RWPE2 (cell line): ENCODE measurements around the gene DECR2.

Experiments
- ATAC-seq: fragments of 200-7000 bp; cut with Tn5 transposase; 3 replicates; pipeline ENCODE4 v1.9.1; 2021; ENCODE audit warnings: low read depth
- DNase-seq: peaks from one replicate; pipeline ENCODE4 v3.0.0-alpha.2; 2020; ENCODE audit warnings: low spot score
- H3K27ac ChIP-seq: fragments of 450-650 bp; 2 replicates; pipeline ENCODE4 v1.5.1; 2017; ENCODE audit warnings: mild to moderate bottlenecking; ENCODE audit not compliant: poor library complexity, severe bottlenecking
- H3K27me3 ChIP-seq: fragments of 250-450 bp; sonication (Bioruptor Pico); 2 replicates; pipeline ENCODE4 v1.5.1; 2021; ENCODE audit warnings: mild to moderate bottlenecking, moderate library complexity; ENCODE audit not compliant: insufficient read depth, poor library complexity, severe bottlenecking
- H3K36me3 ChIP-seq: fragments of 250-450 bp; sonication (Bioruptor Pico); 2 replicates; pipeline ENCODE4 v1.5.1; 2020; ENCODE audit warnings: low read depth, mild to moderate bottlenecking, moderate library complexity
- H3K4me1 ChIP-seq: fragments of 250-450 bp; sonication (Bioruptor Pico); 2 replicates; pipeline ENCODE4 v1.5.1; 2021; ENCODE audit warnings: mild to moderate bottlenecking, moderate library complexity; ENCODE audit not compliant: insufficient read depth, poor library complexity, severe bottlenecking
- H3K4me3 ChIP-seq: fragments of 250-450 bp; sonication (Bioruptor Pico); 2 replicates; pipeline ENCODE4 v1.5.1; 2021; ENCODE audit warnings: mild to moderate bottlenecking, moderate library complexity; ENCODE audit not compliant: severe bottlenecking
- H3K9me3 ChIP-seq: fragments of 250-450 bp; sonication (Bioruptor Pico); 2 replicates; pipeline ENCODE4 v1.5.1; 2021; ENCODE audit warnings: mild to moderate bottlenecking, moderate library complexity; ENCODE audit not compliant: severe bottlenecking
- TF ChIP-seq, protein P1 (sequence below): fragments of 450-650 bp; IDR thresholded peaks from one replicate; pipeline ENCODE4 v1.5.1; 2017; ENCODE audit warnings: mild to moderate bottlenecking, moderate library complexity; ENCODE audit not compliant: poor library complexity, severe bottlenecking

DECR2 gene

DNA sequence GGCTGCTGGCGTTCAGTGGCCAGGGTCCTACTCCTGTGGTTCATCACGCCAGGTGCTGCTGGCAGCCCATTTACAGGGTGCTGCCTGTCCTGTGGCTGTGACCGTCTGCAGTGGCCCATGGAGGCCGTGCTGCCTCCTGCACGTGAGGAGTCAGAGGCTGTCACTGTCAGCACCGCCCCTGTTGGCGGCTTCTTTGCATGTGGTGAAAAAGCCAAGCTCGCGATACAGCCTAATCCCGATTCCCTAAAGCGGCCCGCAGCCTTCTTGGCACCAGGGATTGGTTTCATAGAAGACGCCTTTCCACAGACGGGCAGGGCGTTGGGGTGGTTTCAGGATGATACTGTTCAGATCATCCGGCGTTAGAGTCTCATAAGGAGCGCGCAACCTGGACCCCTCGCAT, 59.1 kb downstream of the DECR2 start:
- Histone ChIP-seq H3K27ac (no peak overlapping the region), H3K4me3 (no peak overlapping the region), H3K27me3 (no peaks in the 10 kb centered on the region), H3K4me1 (no peaks in the 10 kb centered on the region), H3K36me3 (peaks cover 9% of the 10 kb centered on the region), H3K9me3 (no peaks in the 10 kb centered on the region)
- no peak for DNase-seq
- ATAC-seq = no peak
- TF ChIP-seq, protein P1, sequence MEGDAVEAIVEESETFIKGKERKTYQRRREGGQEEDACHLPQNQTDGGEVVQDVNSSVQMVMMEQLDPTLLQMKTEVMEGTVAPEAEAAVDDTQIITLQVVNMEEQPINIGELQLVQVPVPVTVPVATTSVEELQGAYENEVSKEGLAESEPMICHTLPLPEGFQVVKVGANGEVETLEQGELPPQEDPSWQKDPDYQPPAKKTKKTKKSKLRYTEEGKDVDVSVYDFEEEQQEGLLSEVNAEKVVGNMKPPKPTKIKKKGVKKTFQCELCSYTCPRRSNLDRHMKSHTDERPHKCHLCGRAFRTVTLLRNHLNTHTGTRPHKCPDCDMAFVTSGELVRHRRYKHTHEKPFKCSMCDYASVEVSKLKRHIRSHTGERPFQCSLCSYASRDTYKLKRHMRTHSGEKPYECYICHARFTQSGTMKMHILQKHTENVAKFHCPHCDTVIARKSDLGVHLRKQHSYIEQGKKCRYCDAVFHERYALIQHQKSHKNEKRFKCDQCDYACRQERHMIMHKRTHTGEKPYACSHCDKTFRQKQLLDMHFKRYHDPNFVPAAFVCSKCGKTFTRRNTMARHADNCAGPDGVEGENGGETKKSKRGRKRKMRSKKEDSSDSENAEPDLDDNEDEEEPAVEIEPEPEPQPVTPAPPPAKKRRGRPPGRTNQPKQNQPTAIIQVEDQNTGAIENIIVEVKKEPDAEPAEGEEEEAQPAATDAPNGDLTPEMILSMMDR = no peak
